Testis (tissue), 3 donors: ENCODE measurements around the gene TOP3A. TPM values are rescaled to one million over a fixed set of nuclear protein-coding genes. Genes with fewer than 3 reads are reported as not detected.
"Not testable (repeated sequence)": the region's sequence is repeated elsewhere in the genome, so short reads cannot be mapped to it uniquely, and the experiment has no call there.

Source experiments
- DNase-seq: peaks from one replicate; pipeline ENCODE4 v3.0.0-alpha.2; 2019
- H3K27ac ChIP-seq, 2 donors: fragments of 200-600 bp; sonication (generic); one replicate each; pipeline ENCODE4 v1.5.1; 2019
- H3K27me3 ChIP-seq: fragments of 200-600 bp; sonication (generic); one replicate; pipeline ENCODE4 v1.5.1; 2019
- H3K36me3 ChIP-seq: fragments of 200-600 bp; sonication (generic); one replicate; pipeline ENCODE4 v1.5.1; 2017; ENCODE audit warnings: low read depth; ENCODE audit errors: missing control alignments
- H3K4me1 ChIP-seq: fragments of 200-600 bp; sonication (generic); one replicate; pipeline ENCODE4 v1.5.1; 2019
- H3K4me3 ChIP-seq, 2 donors: fragments of 200-600 bp; sonication (generic); one replicate each; pipeline ENCODE4 v1.5.1; 2017 to 2019
- H3K9me3 ChIP-seq: fragments of 200-600 bp; sonication (generic); one replicate; pipeline ENCODE4 v1.5.1; 2017
- CTCF ChIP-seq, 3 experiments: fragments of 450-650 bp in 2 of 3; fragments of 200-600 bp in 1 of 3; sonication (generic) in 1 of 3; IDR thresholded peaks; one replicate each; pipeline ENCODE4 v1.5.1; 2016 to 2019; ENCODE audit warnings: antibody characterized with exemption in 3 of 3, mild to moderate bottlenecking in 2 of 3, moderate library complexity in 1 of 3
- POLR2A ChIP-seq: fragments of 450-650 bp; IDR thresholded peaks from one replicate; pipeline ENCODE4 v1.6.1; 2017; ENCODE audit warnings: antibody characterized with exemption, mild to moderate bottlenecking, moderate library complexity
- WGBS, 2 donors: methylation state at CpG; one replicate each; pipeline ENCODE4 v1.1.5; 2018; 5-methylcytosine and 5-hydroxymethylcytosine counted together
- intact Hi-C: fragments of 100-400 bp; cut with DNase I; formaldehyde crosslinking; loops from one replicate; pipeline ENCODE4 v1.15.1; 2023; ENCODE audit warnings: low total_unique reads
- polyA plus RNA-seq: library from polyadenylated mRNA; stranded (reverse); fragments of 350-450 nt; fragmentation: Illumina TruSeq; extraction: RNeasy Lipid Tissue Mini Kit (QIAGEN cat#74804); gene quantifications from one replicate; pipeline ENCODE4 v1.2.3, GENCODE V29; 2014; ENCODE audit warnings: low read depth, low replicate concordance; ENCODE audit not compliant: insufficient read depth
- total RNA-seq, 2 donors: library from RNA; depleted of rRNA; stranded (reverse); fragments of >200 nt; gene quantifications; one replicate each; pipeline ENCODE4 v1.2.3, GENCODE V29; 2016

The TOP3A gene
- total and polyA plus RNA-seq, 3 donors from 2014 or later = 34.0 to 97.9 (median 56.9) TPM

- no peaks in the 10 kb centered on the region for H3K9me3 ChIP-seq
- H3K27ac ChIP-seq = no peak overlapping the region
- H3K27me3 ChIP-seq = no peaks in the 10 kb centered on the region
- DNase-seq = no peak
- no peaks in the 10 kb centered on the region for H3K4me1 ChIP-seq
- no peaks in the 10 kb centered on the region for H3K36me3 ChIP-seq
- intact Hi-C loops = no loop called here
- H3K4me3 ChIP-seq = no peak overlapping the region
- 89 to 92% methylated on average over 6 of the region's 6 CpGs for WGBS, 2 donors
- no peak for TF ChIP-seq CTCF (IDR thresholded peaks at IDR 0.05)
- no peak for TF ChIP-seq POLR2A
These were observed 38.7 kb upstream of the TOP3A start for GRCh38 chr17:18353541-18353940.

GRCh38 chr17:18344021-18344420 lies 29.2 kb upstream of the TOP3A start:
- Histone ChIP-seq H3K4me3 (no peak overlapping the region), H3K9me3 (no peaks in the 10 kb centered on the region), H3K27me3 (no peaks in the 10 kb centered on the region), H3K27ac (no peak overlapping the region), H3K36me3 (no peaks in the 10 kb centered on the region), H3K4me1 (no peaks in the 10 kb centered on the region)
- no peak for DNase-seq
- TF ChIP-seq CTCF (IDR thresholded peaks at IDR 0.05) = no peak
- no peak for TF ChIP-seq POLR2A
- intact Hi-C loops = no loop called here
- 91 to 94% methylated on average over 5 of the region's 5 CpGs for WGBS, 2 donors

- no peaks in the 10 kb centered on the region for H3K36me3 ChIP-seq
- 97 to 100% methylated on average over 7 to 13 of the region's 13 CpGs for WGBS, 2 donors
- no peak overlapping the region for H3K27ac ChIP-seq
- H3K4me1 ChIP-seq = no peaks in the 10 kb centered on the region
- intact Hi-C loops = no loop called here
- H3K27me3 ChIP-seq = no peaks in the 10 kb centered on the region
- no peak overlapping the region for H3K4me3 ChIP-seq
- TF ChIP-seq POLR2A = no peak
- no peak for TF ChIP-seq CTCF (IDR thresholded peaks at IDR 0.05)
- no peaks in the 10 kb centered on the region for H3K9me3 ChIP-seq
- DNase-seq = no peak
These were observed 25.1 kb upstream of the TOP3A start for GRCh38 chr17:18339933-18340332.

GRCh38 chr17:18338158-18338557 lies 23.4 kb upstream of the TOP3A start:
- H3K27me3 ChIP-seq, DNase-seq, H3K36me3 ChIP-seq, H3K4me3 ChIP-seq, H3K4me1 ChIP-seq, intact Hi-C loops, H3K27ac ChIP-seq, H3K9me3 ChIP-seq: not testable (repeated sequence)
- WGBS, 2 donors = 71 to 96% methylated on average over 10 to 18 of the region's 25 CpGs

GRCh38 chr17:18332909-18333489 lies 18.2 kb upstream of the TOP3A start:
- no peak for DNase-seq
- H3K4me1 ChIP-seq = peaks cover under 1% of the 10 kb centered on the region
- H3K27me3 ChIP-seq = no peaks in the 10 kb centered on the region
- no peaks in the 10 kb centered on the region for H3K36me3 ChIP-seq
- 88 to 89% methylated on average over 1 to 4 of the region's 4 CpGs for WGBS, 2 donors
- intact Hi-C loops = no loop called here
- TF ChIP-seq CTCF (IDR thresholded peaks at IDR 0.05) = no peak
- TF ChIP-seq POLR2A = no peak
- H3K9me3 ChIP-seq = no peaks in the 10 kb centered on the region
- no peak overlapping the region for H3K27ac ChIP-seq
- no peak overlapping the region for H3K4me3 ChIP-seq
